Ramos (cell line): ENCODE measurements around the gene C1orf74.

Source experiments
- in situ Hi-C: fragments of 300-500 bp; cut with MboI; formaldehyde crosslinking; loops from one replicate; pipeline ENCODE4 v1.14.3; 2022; ENCODE audit warnings: low sequenced_read_pairs; ENCODE audit not compliant: unreplicated experiment

The C1orf74 gene

DNA sequence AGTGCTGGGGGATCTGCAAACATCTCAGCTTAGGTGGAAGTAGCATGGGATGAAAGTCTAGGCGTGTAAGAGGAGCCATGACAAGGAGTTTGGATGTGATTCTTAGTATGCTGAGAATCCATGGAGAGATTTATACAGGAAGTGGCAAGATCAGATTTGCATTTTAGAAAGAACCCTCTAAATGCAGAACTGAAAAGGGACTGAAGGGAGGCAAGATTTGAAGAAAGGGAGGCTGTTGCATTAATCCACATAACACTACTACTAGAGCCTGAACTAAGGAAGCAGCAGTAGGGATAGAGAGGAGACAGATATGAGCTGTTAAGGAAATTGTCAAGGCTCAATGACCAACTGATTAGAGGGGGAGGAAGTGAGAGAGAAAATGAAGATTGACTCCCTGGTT is 9.8 kb downstream of the C1orf74 start:
- in situ Hi-C loops = no loop called here

DNA sequence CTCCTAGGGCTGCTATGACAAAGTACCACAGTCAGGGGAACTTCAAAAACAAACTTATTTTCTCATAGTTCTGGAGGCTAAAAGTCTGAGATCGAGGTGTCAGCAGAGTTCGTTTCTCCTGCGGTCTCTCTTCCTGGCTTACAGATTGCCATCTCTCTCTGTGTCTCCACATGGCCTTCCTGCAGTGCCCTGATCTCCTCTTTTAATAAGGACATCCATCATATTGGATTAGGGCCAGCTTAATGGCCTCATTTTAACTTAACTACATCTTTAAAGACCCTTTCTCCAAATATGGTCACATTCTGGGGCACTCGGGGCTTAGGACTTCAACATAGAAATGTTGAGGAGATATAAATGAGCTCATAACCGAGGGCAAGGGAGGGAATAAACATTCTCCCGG is 12.2 kb downstream of the C1orf74 start:
- in situ Hi-C loops = no loop called here

DNA sequence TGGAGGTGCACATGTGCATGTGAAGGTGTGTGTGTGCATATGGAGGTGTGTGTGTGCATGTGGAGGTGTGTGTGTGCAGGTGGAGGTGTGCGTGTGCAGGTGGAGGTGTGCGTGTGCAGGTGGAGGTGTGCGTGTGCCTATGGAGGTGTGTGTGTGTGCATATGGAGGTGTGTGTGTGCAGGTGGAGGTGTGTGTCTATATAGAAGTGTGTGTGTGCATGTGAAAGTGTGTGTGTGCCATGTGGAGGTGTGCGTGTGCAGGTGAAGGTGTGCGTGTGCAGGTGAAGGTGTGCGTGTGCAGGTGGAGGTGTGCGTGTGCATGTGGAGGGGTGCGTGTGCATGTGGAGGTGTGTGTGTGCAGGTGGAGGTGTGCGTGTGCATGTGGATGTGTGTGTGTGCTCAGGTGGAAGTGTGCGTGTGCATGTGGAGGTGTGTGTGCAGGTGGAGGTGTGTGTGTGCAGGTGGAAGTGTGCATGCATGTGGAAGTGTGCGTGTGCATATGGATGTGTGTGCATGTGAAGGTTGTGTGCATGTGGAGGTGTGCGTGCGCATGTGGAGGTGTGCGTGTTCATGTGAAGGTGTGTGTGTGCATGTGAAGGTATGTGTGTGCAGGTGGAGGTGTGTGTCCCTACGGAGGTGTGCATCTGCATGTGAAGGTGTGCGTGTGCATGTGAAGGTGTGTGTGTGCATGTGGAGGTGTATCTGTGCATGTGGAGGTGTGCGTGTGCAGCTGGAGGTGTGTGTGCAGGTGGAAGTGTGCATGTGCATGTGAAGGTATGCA is 13.5 kb downstream of the C1orf74 start:
- in situ Hi-C loops = no loop called here

DNA sequence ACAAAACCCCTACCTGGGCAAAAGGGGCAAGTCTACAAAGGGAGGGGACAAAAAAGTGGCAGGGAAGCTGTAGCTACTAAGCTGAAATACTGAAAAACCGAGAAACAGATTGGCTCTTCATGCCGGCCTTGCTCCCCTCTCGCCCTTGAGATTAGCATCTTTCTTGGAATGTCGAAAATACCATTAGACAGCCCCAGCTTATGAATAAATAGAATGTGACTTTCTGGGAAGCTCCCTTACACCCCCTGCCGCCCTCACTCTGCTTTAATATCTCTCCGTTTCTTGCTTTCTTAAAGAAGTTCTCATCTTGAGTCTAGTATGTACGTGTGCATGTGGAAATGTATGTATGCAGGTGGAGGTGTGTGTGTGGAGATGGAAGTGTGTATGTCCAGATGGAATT is 14.4 kb downstream of the C1orf74 start:
- in situ Hi-C loops = no loop called here

DNA sequence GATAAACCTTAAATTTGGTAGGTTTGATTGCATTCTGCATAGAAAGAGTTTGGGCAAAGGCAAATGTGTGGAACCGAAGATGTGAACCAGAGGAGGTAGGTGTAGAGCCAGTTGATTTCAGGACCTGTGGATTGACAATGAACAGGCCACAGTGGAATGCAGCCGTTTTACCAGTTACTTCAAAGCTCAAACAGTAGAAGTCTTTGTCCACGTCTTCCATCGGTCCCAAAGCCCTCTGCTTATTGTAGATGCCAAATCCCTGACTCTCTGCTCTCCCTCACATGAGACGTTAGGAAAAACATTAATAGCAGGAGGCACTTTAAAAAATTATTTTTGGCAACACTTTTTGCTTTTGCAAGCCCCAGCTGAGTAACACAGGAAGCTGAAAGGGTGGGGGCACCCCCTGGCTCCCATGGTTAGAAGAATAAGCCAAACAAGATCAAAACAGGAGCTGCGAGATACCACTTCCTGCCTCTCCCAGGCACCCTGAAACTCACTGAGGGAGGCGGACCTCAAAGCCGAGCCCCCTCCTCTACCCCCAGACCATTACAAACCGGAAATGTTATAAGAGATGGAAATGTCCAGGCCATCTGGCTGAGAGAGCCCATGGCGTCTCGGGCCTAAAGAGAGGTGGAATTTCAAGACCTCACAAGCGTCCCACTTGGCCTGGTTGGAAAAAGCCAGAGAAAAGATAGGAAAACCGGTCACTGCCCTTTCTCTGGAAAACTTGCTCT is 15.0 kb downstream of the C1orf74 start:
- in situ Hi-C loops = no loop called here

DNA sequence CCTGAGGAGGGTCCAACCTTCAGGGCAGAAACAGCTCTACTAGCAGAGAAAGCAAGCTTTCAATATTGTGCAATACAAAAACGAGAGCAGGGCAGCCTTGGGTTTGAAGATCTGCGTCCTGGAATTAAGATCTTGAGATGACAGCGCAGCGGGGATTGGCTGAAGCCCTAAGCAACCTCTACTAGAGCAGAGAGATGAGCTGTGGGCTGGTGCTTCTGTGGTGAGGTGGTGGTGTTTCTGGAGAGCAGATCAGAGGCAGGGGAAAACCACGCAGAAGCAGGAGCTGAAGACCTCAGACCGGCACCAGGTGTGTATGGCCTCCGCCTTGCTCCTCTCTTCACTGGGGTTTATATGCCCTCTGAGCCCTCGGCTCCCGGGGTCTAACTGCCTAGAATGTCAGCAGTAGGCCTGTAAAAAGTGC is 16.0 kb downstream of the C1orf74 start:
- in situ Hi-C loops = no loop called here

DNA sequence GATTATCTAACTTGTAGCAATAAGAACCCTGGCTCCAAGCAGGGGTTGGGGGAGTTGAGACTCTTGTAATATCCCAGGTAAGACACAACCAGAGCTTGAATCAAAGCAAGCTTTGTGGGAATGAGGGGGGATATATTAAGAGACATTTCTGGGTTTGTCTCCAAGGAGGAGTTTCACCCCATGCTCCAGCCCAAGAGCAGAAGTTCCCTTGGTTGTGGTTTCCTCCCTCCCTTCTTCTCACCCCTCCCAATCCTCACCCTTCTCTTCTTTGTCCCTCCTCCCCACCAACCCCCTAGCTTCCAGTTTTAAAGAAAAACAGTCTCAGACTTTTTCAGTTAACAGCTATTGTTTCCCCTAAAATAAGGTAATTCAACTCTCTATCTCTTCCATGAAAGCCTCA is 16.7 kb downstream of the C1orf74 start:
- in situ Hi-C loops = no loop called here

DNA sequence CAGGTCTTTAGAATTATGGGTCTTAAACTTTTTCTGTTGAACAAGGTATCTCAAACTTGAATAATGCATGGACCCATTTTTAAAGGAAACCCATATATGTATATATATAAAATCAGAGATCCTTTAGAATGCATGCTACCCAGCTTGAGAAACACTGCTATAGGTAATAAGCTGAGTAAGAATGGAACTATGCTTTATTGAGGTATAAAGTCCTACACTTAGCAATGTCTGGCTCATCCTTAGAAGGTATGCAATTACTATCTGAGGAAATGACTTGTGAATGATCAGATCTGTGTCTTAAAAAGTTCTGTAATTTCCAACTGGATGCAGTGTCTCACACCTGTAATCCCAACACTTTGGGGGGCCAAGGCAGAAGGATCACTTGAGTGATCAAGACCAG is 17.3 kb downstream of the C1orf74 start:
- in situ Hi-C loops = no loop called here

DNA sequence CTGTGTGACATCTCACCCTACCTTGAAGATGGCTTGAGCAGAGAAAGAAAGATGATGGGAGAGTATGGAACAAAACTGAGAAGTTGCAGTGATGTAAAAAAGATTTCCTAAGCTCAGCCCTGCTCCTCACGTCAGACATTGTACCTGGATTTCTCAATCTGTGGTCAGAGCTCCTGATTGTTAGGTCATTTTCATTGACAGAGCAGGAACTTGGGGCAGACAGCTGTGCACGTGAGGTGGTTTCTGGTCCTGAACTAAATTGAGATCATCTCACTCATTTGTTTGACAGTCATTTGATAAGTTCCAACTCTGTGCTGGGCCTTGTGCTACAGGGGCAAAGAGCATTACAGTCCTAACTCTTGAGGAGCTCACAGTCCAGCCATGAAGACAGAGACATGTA is 18.3 kb downstream of the C1orf74 start:
- in situ Hi-C loops = no loop called here

DNA sequence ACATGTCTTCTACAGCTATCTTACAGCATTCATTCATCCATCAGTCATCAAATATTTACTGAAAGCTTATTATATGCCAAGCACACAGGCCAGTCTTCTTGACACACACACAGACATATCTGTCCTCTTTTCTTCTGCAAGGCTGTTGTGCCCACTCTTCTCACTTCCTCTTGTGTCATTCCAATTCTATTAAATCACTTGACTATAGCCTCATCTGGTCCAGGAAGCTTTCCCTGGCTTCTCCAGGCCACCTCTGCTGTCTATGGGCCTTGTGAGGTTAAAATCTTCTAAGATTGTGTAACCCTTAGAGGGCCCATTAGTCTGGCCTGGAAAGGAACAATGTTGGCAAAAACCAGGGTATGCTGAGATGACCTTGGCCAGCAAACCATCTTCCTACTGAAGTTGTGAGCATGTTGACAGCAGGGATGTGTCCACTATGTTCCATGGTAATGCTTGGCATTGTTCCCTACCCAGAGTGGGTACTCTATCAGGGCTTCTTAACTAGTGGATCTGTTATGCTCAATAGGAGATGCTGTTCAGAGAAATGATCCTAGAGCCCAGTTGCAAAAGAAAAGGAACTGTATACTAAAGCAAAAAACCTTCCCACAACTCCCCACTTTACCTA is 23.2 kb downstream of the C1orf74 start:
- in situ Hi-C loops = no loop called here

DNA sequence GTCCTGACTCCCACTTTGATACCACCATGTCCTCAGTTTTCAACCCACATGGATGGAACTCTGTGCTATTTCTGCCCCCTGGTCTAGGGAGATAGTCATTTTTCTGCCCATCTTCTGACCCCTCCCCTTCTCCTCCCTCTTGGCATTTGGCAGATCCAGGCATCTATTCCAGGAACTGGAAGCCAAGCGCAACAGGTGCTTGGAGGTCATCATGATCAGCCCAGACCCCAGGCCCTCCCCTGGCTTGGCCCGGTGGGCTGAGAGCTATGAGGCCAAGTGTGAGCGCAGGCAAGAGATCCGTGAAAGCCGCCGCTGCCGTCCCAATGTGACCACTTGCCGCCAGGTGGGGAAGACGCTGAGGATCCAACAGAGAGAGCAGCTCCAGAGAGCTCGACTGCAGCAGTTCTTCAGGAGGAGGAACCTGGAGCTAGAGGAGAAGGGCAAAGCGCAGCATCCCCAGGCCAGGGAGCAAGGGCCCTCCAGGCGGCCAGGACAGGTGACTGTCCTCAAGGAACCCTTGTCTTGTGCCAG is 24.5 kb downstream of the C1orf74 start:
- in situ Hi-C loops = no loop called here

DNA sequence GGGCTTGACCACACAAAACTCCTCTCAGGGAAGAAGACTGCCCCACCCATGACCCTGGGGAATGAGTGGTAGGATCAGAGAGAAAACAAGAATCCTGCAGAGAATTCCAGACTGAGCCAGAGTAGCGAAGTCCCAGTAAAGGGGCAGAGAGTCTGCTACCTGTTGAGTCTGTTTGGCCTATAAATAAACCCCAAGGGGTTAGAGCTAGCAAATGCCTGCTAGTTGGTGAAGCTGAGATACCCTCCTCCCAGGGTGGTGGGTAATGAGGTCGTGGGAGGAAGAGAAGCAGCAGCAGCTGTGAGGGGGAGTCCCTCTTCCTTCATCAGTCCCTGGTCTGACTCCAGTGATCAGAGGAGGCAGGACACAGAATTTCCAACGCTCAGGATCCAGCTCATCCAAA is 26.0 kb downstream of the C1orf74 start:
- in situ Hi-C loops = no loop called here

DNA sequence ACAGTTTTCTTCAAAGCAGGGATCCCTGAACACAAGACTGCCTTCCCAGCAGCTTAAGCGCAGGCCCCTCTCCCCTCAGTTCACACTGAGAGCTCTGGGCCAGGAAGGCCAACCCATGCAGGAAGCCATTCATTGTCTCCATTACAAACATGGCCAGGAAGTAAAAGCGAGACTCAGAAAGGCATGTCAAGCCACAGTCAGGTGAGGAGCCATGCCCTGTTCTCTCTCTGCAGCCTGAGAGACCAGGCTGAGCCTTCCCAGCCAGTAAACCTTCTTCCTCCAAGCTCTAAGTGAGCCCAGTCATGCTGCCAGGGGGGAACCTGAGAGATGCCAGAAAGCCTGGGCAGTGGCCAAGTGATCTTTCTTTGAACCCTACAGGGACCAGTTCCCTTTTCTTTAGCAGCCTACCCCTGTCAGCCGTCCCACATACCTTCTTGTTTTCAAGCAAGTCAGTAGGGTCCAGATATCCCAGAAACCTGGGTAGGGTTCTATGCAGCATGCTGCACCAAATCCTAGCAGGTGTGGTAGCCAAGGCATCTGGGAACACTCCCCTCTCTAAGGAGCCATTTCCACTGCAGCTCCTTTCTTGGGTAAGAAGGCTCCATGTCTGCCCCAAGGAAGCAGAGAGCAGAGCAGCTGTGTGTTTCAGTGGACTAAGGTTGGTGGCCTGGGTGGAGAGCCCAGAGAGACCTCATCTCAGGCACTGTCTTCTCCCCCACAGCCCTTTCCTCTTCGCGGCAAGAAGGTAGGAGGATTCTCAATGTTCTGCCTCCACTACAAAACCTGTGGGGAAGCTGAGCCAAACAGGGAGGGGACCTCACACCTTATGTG is 27.5 kb downstream of the C1orf74 start:
- in situ Hi-C loops = no loop called here

DNA sequence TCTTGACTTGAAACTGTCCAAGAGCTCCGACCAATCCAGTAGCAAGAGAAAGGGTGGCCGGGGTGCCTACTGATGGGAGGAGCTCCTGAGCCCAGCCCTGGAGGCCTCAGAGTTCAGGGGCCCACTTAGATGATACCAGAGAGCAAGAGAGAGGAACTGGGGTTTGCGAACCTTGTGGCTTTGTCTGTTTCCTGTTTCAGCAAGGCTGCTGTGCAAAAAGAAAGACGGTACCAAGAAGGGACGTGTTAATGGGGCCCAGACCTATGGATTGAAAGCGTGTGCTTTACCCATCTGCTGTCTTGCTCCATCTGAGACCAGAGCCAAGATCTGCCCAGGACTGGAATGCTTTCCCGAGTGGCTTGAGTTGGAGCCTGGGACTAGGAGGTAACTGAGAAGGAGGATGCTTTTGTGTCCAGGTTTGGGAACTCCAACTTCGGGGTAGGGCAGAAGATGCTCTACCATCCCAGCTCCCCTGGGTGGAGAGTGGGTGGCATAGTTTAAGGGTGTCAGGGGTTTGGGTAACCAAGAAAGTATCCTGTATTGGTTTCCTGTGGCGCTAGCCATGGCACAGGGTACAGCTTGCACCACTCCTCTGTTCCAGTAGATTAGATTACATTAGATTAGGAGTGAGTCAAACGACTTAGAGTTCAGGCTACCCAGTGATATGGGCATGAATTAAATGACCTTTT is 28.3 kb downstream of the C1orf74 start, which contains the start of gene TRAF3IP3:
Gene TRAF3IP3 (plus strand): TSS at position 128 of the 689 bp plus-strand sequence. CDS start 3,987 bp downstream, outside the sequence.
- in situ Hi-C loops = no loop called here

DNA sequence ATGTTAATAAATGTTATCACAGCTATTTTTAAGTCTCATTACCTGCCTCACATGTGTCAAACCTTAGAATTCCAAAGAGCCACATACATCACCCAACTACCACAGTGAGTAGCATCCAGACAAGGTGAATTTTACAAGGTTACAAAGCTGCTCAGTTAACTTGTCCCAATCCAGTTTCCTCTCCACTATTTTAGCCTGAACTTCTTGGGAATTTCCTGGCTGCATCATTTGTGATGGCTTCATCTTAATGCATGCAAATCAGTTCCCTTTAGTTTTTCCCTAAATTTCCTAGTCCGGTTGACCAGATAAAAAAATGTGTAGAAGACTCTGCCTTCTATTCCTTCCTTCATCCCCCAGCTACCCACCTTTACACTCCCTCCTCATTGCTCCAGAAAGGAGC is 29.1 kb downstream of the C1orf74 start:
- in situ Hi-C loops = no loop called here

DNA sequence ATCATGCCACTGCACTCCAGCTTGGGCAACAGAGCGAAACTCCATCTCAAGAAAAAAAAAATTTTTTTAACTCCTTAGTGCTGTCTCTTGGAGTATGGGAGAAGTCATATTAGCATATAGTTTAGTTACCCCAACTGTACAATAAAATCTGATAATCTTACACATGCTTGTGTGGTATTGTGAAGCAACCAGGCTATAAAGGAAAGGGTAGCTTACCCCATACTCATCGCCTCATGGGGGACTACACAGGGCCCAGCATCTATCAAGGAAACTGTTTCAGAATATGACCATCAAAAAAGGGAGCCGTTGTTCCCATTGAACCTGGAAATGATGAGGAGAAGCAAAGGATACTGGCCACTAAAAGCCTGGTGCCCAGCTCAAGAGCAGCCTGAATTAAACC is 31.5 kb downstream of the C1orf74 start:
- in situ Hi-C loops = no loop called here

DNA sequence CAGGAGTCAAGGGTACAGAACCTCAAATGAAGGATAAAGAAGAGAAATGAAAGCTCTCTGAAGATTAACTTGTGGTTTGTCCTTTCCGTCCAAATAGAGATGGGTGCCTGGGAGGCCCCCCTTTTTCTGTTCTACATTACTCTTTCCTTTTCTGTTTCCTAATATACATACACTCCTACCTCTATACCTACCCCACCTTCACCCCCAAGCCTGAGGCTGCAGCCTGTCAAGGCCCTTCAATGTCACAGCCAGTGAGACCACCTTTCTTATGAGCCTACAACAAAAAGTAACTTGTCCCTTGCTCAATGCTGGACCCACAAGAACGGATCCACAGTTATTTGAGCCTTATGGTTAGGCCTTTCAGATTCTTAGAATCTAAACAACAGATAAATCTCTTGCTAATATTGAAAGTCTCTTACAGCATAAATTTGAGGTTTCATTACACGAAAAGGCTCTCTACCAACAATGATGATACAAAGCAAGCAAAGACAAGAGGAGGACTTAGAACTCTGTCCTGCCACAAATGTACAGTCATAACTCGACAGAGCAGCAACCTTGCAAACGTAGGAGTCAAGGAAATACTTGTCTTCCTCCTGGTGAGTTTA is 32.6 kb downstream of the C1orf74 start:
- in situ Hi-C loops = no loop called here

DNA sequence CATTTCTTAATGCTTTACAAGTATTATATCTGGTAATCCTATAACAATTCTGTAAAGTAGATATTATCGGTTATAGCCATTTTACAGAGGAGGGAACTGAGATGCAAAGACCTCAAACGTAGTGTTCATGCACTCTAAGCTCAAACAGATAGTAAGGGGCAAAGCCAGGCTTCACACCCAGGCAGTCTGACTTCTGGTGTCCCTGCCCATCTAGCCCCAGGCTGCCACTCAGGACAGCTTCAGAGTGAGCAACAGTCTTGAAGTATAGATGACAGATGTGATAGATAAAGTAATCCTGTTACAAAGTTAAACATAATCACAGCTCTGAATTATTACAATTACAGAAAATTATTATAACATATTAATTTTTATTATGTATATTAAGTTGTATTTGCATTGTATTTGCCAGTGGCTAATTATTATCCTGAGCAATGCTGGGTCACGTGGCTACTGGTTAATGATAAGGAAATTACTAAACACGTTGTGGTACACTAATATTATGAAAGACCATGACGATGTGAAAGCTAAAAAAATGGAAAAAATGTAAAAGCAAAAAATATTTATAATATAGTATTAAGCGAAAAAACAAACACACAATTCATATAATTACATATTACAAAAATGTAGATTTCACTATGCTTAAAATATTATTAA is 34.6 kb downstream of the C1orf74 start:
- in situ Hi-C loops = no loop called here

DNA sequence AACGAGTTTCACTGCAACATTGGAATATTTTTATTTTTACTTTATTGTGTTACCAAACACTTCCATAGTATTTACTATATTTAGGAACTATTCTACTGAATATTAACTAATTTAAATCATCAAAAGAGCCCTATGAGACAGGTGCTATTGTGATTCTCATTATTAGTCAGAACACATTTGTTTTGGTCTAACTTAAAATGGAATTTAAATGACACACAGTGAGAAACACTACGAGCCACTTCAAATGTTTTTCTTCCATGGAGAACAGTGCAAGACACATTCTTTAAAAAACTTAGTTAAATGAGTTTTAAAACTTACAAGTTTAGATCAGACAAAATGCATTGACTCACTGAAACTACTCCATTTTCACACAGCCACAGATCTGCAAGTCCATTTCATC is 35.2 kb downstream of the C1orf74 start:
- in situ Hi-C loops = no loop called here
